Measurements from ENCODE around the gene PTMS. TPM values are rescaled to one million over a fixed set of nuclear protein-coding genes. Genes with fewer than 3 reads are reported as not detected.
"Not testable (repeated sequence)": the region's sequence is repeated elsewhere in the genome, so short reads cannot be mapped to it uniquely, and the experiment has no call there.

The PTMS gene
- total RNA-seq, 1 donor from 2014 or later = 554 TPM

GRCh38 chr12:6735448-6736191, 30.5 kb upstream of the PTMS start:
- Mint-ChIP-seq H3K36me3 (ENCODE audit: unreplicated experiment) (peaks cover 12% of the 10 kb centered on the region), H3K27me3 (ENCODE audit: unreplicated experiment) (no peaks in the 10 kb centered on the region)

GRCh38 chr12:6736754-6737153, 29.4 kb upstream of the PTMS start:
- Mint-ChIP-seq H3K9me3 (ENCODE audit: unreplicated experiment) (no peaks in the 10 kb centered on the region), H3K36me3 (ENCODE audit: unreplicated experiment) (peaks cover 6% of the 10 kb centered on the region), H3K27me3 (ENCODE audit: unreplicated experiment) (no peaks in the 10 kb centered on the region), H3K27ac (ENCODE audit: unreplicated experiment) (no peak overlapping the region), H3K4me3 (ENCODE audit: unreplicated experiment) (no peak overlapping the region), H3K4me1 (ENCODE audit: unreplicated experiment) (peaks cover 13% of the 10 kb centered on the region)
- TF ChIP-seq, protein P1, sequence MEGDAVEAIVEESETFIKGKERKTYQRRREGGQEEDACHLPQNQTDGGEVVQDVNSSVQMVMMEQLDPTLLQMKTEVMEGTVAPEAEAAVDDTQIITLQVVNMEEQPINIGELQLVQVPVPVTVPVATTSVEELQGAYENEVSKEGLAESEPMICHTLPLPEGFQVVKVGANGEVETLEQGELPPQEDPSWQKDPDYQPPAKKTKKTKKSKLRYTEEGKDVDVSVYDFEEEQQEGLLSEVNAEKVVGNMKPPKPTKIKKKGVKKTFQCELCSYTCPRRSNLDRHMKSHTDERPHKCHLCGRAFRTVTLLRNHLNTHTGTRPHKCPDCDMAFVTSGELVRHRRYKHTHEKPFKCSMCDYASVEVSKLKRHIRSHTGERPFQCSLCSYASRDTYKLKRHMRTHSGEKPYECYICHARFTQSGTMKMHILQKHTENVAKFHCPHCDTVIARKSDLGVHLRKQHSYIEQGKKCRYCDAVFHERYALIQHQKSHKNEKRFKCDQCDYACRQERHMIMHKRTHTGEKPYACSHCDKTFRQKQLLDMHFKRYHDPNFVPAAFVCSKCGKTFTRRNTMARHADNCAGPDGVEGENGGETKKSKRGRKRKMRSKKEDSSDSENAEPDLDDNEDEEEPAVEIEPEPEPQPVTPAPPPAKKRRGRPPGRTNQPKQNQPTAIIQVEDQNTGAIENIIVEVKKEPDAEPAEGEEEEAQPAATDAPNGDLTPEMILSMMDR (IDR thresholded peaks at IDR 0.05) = no peak
- DNase-seq (ENCODE audit: extremely low spot score, unreplicated experiment) = no peak

More at GRCh38 chr12:6735448-6736191, 30.5 kb upstream of the PTMS start:
- H3K9me3 Mint-ChIP-seq (ENCODE audit: unreplicated experiment) = no peaks in the 10 kb centered on the region
- no peak overlapping the region for H3K4me3 Mint-ChIP-seq (ENCODE audit: unreplicated experiment)
- TF ChIP-seq, protein P1 (IDR thresholded peaks at IDR 0.05) = peak; percentile 80
- peak overlapping the region; percentile 84 for H3K27ac Mint-ChIP-seq (ENCODE audit: unreplicated experiment)
- no peak for DNase-seq (ENCODE audit: extremely low spot score, unreplicated experiment)
- peaks cover 13% of the 10 kb centered on the region for H3K4me1 Mint-ChIP-seq (ENCODE audit: unreplicated experiment)

- not testable (repeated sequence) for DNase-seq (ENCODE audit: extremely low spot score, unreplicated experiment); H3K9me3 Mint-ChIP-seq (ENCODE audit: unreplicated experiment); H3K4me3 Mint-ChIP-seq (ENCODE audit: unreplicated experiment); H3K27ac Mint-ChIP-seq (ENCODE audit: unreplicated experiment); H3K27me3 Mint-ChIP-seq (ENCODE audit: unreplicated experiment); H3K36me3 Mint-ChIP-seq (ENCODE audit: unreplicated experiment); H3K4me1 Mint-ChIP-seq (ENCODE audit: unreplicated experiment)
Observed at GRCh38 chr12:6742080-6742479, 24.1 kb upstream of the PTMS start.

- H3K9me3 Mint-ChIP-seq (ENCODE audit: unreplicated experiment) = no peaks in the 10 kb centered on the region
- no peak overlapping the region for H3K4me3 Mint-ChIP-seq (ENCODE audit: unreplicated experiment)
- no peak overlapping the region for H3K27ac Mint-ChIP-seq (ENCODE audit: unreplicated experiment)
- peaks cover 5% of the 10 kb centered on the region for H3K4me1 Mint-ChIP-seq (ENCODE audit: unreplicated experiment)
- peaks cover 11% of the 10 kb centered on the region for H3K36me3 Mint-ChIP-seq (ENCODE audit: unreplicated experiment)
- DNase-seq (ENCODE audit: extremely low spot score, unreplicated experiment) = no peak
- no peaks in the 10 kb centered on the region for H3K27me3 Mint-ChIP-seq (ENCODE audit: unreplicated experiment)
- TF ChIP-seq, protein P1 (IDR thresholded peaks at IDR 0.05) = no peak
Observed at GRCh38 chr12:6742834-6743233, 23.3 kb upstream of the PTMS start.

DNA sequence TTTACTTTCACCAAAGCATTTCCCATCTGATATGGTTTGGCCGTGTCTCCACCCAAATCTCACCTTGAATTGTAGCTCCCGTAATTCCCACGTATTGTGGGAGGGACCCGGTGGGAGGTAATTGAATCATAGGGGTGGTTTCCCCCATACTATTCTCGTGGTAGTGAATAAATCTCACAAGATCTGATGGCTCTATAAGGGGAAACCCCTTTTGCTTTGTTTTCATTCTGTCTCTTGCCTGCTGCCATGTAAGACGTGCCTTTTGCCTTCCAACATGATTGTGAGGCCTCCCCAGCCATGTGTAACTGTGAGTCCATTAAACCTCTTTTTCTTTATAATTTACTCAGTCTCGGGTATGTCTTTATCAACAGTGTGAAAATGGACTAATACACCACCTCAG, 22.9 kb upstream of the PTMS start:
- not testable (repeated sequence) for DNase-seq (ENCODE audit: extremely low spot score, unreplicated experiment); H3K4me3 Mint-ChIP-seq (ENCODE audit: unreplicated experiment); H3K9me3 Mint-ChIP-seq (ENCODE audit: unreplicated experiment); H3K27ac Mint-ChIP-seq (ENCODE audit: unreplicated experiment); H3K27me3 Mint-ChIP-seq (ENCODE audit: unreplicated experiment); H3K4me1 Mint-ChIP-seq (ENCODE audit: unreplicated experiment)
- H3K36me3 Mint-ChIP-seq (ENCODE audit: unreplicated experiment) = peaks cover 15% of the 10 kb centered on the region

DNA sequence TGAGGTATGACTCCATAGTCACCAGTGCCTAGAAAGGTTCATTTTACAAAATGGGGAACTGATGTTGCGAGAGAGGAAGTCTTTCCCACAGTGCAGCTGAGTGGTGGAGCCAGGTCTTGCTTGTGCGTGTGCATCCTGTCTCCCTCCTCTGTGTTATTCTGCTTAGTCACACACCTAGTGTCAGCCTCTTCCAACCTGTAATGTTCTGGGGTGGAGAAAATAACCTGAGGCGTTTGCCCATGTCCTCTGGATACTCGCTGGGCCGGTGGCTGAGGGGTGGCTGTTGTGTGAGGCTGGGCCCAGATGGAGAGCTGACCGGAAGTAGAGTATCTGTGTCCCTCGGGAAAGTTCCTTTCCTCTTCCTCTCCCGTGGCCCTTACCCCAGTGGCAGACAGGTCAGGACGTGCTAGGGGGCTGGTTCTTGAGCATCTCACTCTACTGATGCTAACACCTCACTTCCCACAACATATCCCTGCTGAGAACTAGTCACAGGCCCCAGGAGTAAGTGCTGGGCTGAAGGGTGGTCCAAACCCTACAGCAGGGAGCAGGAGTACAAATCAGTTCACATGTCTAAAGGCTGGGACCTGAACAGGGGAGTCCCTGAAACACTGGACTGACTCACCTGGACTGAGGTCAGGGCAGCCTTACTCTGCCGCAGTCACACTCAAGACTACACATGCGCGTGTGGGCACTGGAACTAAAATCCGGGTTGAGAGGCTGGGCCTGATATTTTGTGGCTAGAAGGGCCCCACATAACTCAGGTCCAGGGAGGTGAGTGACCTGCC, 20.2 kb upstream of the PTMS start:
- Mint-ChIP-seq H3K9me3 (ENCODE audit: unreplicated experiment) (no peaks in the 10 kb centered on the region), H3K27me3 (ENCODE audit: unreplicated experiment) (no peaks in the 10 kb centered on the region)
- TF ChIP-seq, protein P1 (IDR thresholded peaks at IDR 0.05) = no peak

More for the DNA sequence above, 20.2 kb upstream of the PTMS start:
- Mint-ChIP-seq H3K4me1 (ENCODE audit: unreplicated experiment) (peaks cover 5% of the 10 kb centered on the region), H3K27ac (ENCODE audit: unreplicated experiment) (no peak overlapping the region), H3K36me3 (ENCODE audit: unreplicated experiment) (peaks cover 32% of the 10 kb centered on the region), H3K4me3 (ENCODE audit: unreplicated experiment) (no peak overlapping the region)
- no peak for DNase-seq (ENCODE audit: extremely low spot score, unreplicated experiment)
